ENCODE measurements around the gene OSBP. TPM values are rescaled to one million over a fixed set of nuclear protein-coding genes. Genes with fewer than 3 reads are reported as not detected.
A peak's percentile ranks its signal among the peaks of the same experiment; 100 is the strongest.

The OSBP gene
- total and polyA plus RNA-seq, 9 of the 15 experiments (the other 6 are each of a cell fraction or from before 2014, with no cell fraction given): 11.7 to 49.0 (median 28.7) TPM

GRCh38 chr11:59560702-59561473, 54.7 kb downstream of the OSBP start (continued):
- TF ChIP-seq SIN3A (IDR thresholded peaks at IDR 0.05; ENCODE audit: borderline replicate concordance in 2 of 2, control insufficient read depth in 1 of 2, low read depth in 2 of 2, low read length in 2 of 2): peak; percentile 83 to 97; a peak in 3 of 4 replicates
- TF ChIP-seq ZSCAN32 (CRISPR knock-in tag; IDR thresholded peaks at IDR 0.05): no peak
- TF ChIP-seq TAF1 (IDR thresholded peaks at IDR 0.05; ENCODE audit: control insufficient read depth, extremely low read depth, insufficient read depth, low read length, severe bottlenecking): peak; percentile 46
- no peak for TF ChIP-seq CAMTA2 (CRISPR knock-in tag; conservative IDR thresholded peaks at IDR 0.05)
- peak; percentile 29 to 66 for TF ChIP-seq E2F6 (IDR thresholded peaks at IDR 0.05; ENCODE audit: borderline replicate concordance in 1 of 2, extremely low read depth in 1 of 2, insufficient read depth in 1 of 2, insufficient read length in 1 of 2, low read depth in 1 of 2, low read length in 1 of 2, poor library complexity in 1 of 2, severe bottlenecking in 1 of 2)
- TF ChIP-seq WHSC1 (IDR thresholded peaks at IDR 0.05; ENCODE audit: low read length): no peak
- TF ChIP-seq ZNF551 (CRISPR knock-in tag; IDR thresholded peaks at IDR 0.05): no peak
- no peak; the same call in 1 of the 2 replicates for TF ChIP-seq ZBTB7A (IDR thresholded peaks at IDR 0.05; ENCODE audit: borderline replicate concordance, control insufficient read depth, low read depth, low read length)
- TF ChIP-seq ZBTB17 (CRISPR knock-in tag; IDR thresholded peaks at IDR 0.05): no peak
- TF ChIP-seq FIP1L1 (IDR thresholded peaks at IDR 0.05; ENCODE audit: low read depth, low read length, poor library complexity, severe bottlenecking): no peak
- no peak for TF ChIP-seq CEBPZ (IDR thresholded peaks at IDR 0.05; ENCODE audit: borderline replicate concordance, low read depth, low read length)
- no peak for TF ChIP-seq NBN (IDR thresholded peaks at IDR 0.05; ENCODE audit: low read depth)
- no peak for TF ChIP-seq RBM15 (IDR thresholded peaks at IDR 0.05; ENCODE audit: insufficient read depth, low read length)
- peak; percentile 77 to 90 for TF ChIP-seq FOXK2 (conservative IDR thresholded peaks at IDR 0.05 in 1 of 2, IDR thresholded peaks at IDR 0.05 in 1 of 2; ENCODE audit: low read depth in 2 of 2)
- no peak for TF ChIP-seq ATF4 (CRISPR knock-in tag; IDR thresholded peaks at IDR 0.05)
- no peak for TF ChIP-seq ZNF311 (CRISPR knock-in tag; IDR thresholded peaks at IDR 0.05)
- TF ChIP-seq BRCA1 (IDR thresholded peaks at IDR 0.05): no peak
- TF ChIP-seq BRCA1 (CRISPR knock-in tag; IDR thresholded peaks at IDR 0.05): no peak
- no peak for TF ChIP-seq HBP1 (CRISPR knock-in tag; IDR thresholded peaks at IDR 0.05)
- TF ChIP-seq ZNF217 (CRISPR knock-in tag; IDR thresholded peaks at IDR 0.05): no peak
- TF ChIP-seq PRMT5 (CRISPR knock-in tag; IDR thresholded peaks at IDR 0.05): no peak

All from K562 (cell line).